ENCODE data around the gene PYM1. TPM values are rescaled to one million over a fixed set of nuclear protein-coding genes. Genes with fewer than 3 reads are reported as not detected.
A peak's percentile ranks its signal among the peaks of the same experiment; 100 is the strongest.

Gene PYM1
- total and polyA plus RNA-seq, 2 of the 13 experiments (the other 11 are each of a cell fraction or from before 2014, with no cell fraction given) = 44.0 to 51.8 TPM

- no peak for TF ChIP-seq RFXAP (CRISPR knock-in tag; IDR thresholded peaks at IDR 0.05; ENCODE audit: borderline replicate concordance)
- TF ChIP-seq ZNF770 (CRISPR knock-in tag; IDR thresholded peaks at IDR 0.05) = no peak; the same call in 1 of the 2 replicates
- TF ChIP-seq ZNF720 (CRISPR knock-in tag; IDR thresholded peaks at IDR 0.05) = no peak
- TF ChIP-seq MLXIP (CRISPR knock-in tag; IDR thresholded peaks at IDR 0.05; ENCODE audit: borderline replicate concordance) = no peak
- TF ChIP-seq MXD3 (CRISPR knock-in tag; IDR thresholded peaks at IDR 0.05) = no peak
- 0 out of 2 replicates have a peak, but pooled peaks have one; percentile 15 for TF ChIP-seq CBX5 (CRISPR knock-in tag; IDR thresholded peaks at IDR 0.05; ENCODE audit: borderline replicate concordance)
- TF ChIP-seq KDM6A (CRISPR knock-in tag; IDR thresholded peaks at IDR 0.05; ENCODE audit: low read depth) = no peak; the same call in 1 of the 2 replicates
- peak; percentile 64; the same call in 1 of the 2 replicates for TF ChIP-seq SP4 (CRISPR knock-in tag; IDR thresholded peaks at IDR 0.05)
- TF ChIP-seq ARHGAP35 (CRISPR knock-in tag; IDR thresholded peaks at IDR 0.05; ENCODE audit: borderline replicate concordance) = no peak
- no peak for TF ChIP-seq EZH2 (conservative IDR thresholded peaks at IDR 0.05; ENCODE audit: low read depth, low read length)
- TF ChIP-seq ZBTB43 (CRISPR knock-in tag; conservative IDR thresholded peaks at IDR 0.05) = no peak
- TF ChIP-seq FOXP4 (CRISPR knock-in tag; IDR thresholded peaks at IDR 0.05) = no peak
- no peak for TF ChIP-seq ZNF552 (CRISPR knock-in tag; IDR thresholded peaks at IDR 0.05; ENCODE audit: borderline replicate concordance)
- no peak for TF ChIP-seq GLI4 (CRISPR knock-in tag; IDR thresholded peaks at IDR 0.05; ENCODE audit: borderline replicate concordance)
- TF ChIP-seq SRY (CRISPR knock-in tag; IDR thresholded peaks at IDR 0.05) = no peak
- TF ChIP-seq KDM5B (CRISPR knock-in tag; IDR thresholded peaks at IDR 0.05; ENCODE audit: borderline replicate concordance) = peak; percentile 50
- no peak; the same call in 1 of the 2 replicates for TF ChIP-seq ZNF710 (CRISPR knock-in tag; IDR thresholded peaks at IDR 0.05; ENCODE audit: borderline replicate concordance)
Observed at GRCh38 chr12:55926738-55927587, 731 bp downstream of the PYM1 start (continued).

All from HepG2 (cell line).